ENCODE results near the gene EFCC1.
A peak's percentile ranks its signal among the peaks of the same experiment; 100 is the strongest.

EFCC1 gene

DNA sequence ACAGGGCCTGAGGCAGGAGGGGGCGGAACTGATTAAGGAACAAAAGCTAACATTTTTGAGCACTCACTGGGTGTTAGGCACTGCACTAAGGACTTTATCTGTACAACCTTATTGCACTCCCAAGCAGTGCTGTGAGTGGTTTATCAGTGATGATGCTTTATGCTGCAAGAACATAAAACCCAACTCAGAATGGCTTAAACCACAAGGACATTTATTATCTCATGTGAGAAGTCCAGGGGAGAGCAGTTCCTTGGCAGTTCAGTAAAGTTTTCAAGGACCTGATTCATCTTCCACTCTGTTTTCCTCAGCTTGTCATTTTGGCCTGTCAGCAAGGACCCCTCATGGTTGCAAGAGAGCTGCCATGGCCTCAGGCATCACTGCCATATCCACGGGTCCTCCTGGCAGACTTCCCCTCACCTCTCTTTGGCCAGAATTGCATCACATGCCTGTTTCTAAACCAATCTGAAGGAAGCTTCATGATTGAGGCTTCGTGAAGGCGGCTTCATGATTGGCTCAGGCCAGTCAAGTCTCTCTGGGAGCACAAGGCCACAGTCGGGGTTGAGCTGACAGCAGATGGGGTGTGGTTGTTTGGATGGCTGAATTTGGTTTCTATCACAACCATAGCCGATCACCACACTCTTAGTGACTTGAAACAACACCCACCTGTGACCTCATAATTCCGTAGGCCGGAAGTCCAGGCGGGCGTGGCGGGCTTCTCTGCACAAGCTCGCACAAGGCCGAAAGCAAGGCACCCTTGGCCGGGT lies 15.8 kb downstream of the EFCC1 start:
- DNase-seq, result no peak

DNA sequence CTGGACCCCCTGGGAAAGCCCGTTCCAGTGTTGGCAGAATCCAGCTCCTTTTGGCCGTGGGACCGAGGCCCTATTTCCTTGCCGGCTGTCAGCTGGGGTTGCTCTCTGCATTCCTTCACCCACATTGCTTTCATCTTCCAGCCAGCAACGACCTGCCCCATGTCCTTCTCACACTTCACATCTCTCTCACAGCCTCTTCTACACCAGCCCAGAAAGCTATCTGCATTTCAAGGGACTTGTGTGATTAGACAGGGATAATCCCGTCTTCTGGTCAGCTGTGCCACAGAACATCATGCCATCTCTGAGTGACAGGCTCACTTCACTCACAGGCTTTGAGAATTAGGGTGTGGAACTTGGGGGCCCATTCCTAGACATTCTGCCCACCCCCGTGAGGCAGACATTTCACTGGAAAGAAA lies 16.4 kb downstream of the EFCC1 start:
- DNase-seq, result no peak

DNA sequence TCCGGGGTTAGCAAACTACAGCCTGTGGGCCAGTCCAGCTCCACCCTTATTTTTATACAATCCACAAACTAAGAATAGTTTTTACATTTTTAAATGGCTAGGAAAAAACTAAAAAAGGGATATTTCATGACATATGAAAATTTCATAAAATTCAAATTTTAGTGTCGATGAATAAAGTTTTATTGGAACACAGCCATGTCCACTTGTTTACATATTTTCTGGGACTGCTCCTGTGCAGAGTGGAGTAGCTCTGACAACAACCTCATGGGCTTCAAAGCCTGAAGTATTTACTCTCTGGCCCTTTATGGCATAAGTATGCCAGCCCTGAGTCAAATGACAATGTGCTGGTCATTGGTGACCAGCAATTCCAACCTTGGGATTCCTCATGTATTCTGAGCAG lies 17.2 kb downstream of the EFCC1 start:
- no peak for DNase-seq

DNA sequence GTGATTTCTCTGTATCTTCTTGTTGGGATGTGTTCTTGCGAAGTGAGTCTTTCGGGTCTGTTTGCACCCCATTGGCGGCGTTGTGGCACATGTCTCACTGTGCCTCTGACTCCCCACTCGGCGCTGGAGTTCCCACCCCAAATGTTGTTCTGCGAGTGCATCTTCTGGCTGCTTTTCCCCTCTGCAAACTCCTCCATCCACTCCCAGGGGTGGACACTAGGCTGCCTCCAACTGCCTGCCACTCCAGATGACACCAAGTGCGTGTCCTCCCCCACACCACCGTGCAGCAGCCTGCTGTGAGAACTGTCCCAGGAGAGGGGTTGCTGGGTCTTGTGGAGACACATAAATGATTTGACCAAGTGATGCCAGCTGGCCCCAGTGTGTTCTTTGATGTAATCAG lies 17.6 kb downstream of the EFCC1 start:
- no peak for DNase-seq

DNA sequence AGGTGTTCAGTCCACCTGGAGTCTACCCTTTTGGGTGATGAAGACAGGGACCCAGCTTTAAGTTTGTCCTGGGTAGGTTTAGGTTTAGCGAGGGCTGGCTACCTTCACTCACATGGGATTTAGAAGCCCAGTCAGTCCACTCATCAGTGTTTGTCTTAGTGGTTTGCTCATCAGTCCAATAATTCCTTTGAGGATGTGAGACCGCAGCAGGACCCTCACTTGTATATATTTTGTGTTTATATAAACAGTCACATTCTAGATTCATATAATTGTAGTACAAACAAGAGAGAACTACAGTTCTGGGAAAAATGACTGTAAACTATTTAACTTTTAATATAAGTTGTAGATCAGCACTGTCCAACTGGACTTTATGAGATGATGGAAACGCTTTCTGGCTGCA lies 18.2 kb downstream of the EFCC1 start:
- no peak for DNase-seq

DNA sequence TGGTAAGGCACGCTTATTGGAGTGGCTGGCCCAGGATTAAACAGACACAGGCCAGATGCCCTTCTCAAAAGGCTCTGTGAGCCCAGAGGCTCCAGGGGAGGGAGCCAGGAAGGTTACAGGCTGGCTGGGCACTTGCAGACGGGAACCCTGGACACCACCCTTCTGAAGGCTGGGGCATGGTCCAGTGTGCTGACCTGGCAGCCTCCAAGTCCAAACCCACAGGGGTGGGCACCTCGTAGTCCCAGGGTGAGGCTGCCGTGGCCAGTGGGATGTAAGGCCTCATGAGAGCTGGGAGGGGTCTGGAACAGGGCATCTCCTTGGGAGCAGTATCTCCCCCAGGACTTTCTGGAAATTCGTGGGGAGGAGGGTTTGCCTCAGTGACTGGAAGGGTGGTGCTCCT lies 19.6 kb downstream of the EFCC1 start:
- no peak for DNase-seq

DNA sequence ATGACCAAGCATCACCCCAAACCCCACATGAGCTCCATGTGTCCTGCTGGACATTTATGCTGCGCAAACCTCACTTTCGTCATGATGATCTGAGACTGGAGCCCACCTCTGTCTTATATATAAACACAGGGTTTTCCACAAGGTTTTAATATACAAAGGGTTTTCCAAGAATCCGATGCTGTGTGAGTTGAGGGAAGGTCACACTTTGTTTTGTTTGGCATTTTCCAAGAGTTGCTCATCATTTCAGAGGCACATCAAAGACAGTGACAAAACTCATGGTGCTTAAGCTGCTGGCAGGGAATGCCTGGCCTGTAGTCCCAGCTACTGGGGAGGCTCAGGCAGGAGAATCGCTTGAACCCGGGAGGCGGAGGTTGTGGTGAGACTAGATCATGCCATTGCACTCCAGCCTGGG lies 20.0 kb downstream of the EFCC1 start:
- DNase-seq, result peak; percentile 26

DNA sequence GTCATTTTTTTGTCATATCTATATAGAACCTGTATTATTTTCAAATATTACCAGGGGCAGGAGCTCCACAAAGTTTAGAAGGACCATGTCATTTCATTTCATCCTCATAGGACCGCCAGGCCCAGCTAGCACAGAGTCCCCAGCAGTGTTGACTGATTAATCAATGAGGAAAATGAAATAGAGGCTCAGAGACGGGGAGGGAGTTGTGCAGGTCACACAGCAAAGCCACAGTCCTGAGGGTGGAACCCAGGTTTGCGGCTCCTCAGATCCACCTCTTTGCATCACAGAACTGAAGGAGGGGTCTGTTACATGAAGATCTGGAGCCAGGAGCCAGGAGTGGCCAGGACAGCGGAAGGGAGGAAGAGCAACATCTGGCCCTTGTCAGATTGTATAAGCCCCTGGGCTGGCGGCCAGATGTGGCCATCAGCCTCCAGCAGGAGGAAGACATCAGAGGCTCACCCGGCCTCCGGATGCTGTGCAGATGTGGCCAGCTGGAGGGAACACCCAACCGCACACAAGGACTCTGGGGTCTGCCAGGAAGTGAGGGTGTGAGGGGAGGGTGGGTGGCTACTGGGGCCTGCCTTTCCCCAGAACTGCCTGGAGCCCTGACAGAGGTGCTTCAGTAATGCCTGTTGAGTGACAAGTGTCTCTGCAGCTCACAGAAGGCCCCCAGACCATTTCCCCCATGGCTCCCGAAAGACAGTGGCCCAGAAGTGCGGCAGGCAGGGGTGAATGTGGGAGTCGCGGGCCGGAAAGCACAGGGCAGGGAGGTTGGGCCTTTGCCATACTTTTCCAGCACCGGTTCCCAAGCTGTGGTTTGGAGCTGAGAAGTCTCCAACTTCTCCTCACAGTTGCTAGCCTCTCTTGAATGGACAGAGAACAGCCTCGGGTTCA lies 21.3 kb downstream of the EFCC1 start:
- DNase-seq, result no peak

DNA sequence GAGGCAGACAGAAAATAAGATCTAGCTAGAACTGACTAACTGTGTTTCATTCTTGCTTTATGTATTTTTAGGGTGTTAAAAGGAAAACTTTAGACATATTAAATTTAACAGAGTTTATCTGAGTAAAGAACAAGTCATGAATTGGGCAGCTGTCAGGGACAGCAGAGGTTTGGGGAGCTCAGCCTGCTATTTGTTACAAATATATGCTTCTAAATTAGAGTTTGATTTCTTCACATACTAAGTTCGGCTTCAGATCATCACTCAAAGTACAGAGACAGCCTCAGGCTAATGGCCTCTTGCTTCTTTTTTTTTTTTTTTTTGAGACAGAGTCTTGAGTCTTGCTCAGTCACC lies 21.9 kb downstream of the EFCC1 start:
- no peak for DNase-seq

DNA sequence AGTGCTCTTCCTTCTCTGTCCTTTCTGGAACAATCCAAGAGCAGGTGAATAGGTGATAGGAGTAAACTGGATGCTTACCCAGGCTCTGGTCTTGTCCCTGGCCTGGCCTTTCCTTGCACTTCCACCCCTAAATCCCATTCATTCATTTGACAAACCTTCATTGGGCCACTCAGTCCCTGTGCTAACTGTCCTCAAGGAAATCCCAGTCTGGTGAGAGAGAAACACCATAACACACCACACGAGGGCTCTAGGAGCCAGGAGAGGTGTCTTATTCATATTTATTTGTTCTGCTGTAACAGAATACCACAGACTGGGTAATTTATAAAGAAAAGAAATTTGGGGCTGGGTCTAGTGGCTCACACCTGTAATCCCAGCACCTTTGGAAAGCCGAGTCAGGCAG lies 22.8 kb downstream of the EFCC1 start:
- DNase-seq, result no peak

DNA sequence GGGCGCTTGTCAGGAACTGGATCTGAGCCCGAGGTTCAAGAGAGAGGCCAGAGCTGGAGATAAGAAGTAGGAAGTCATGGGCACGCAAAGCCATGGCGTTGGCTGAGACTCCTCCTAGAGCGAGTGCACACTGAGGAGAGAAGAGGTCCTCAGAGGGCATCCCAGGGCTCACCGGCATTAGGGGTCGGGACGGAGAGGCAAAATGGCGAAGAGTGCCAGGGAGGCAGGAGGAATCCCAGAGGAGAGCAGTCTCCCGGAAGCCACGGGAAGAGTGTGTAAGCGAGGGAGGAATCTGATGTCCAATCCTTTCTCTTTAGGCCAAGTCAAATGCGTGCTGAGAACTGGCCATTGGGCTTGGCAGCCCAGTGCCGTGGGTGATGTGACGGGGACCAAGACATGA lies 24.0 kb downstream of the EFCC1 start:
- no peak for DNase-seq

DNA sequence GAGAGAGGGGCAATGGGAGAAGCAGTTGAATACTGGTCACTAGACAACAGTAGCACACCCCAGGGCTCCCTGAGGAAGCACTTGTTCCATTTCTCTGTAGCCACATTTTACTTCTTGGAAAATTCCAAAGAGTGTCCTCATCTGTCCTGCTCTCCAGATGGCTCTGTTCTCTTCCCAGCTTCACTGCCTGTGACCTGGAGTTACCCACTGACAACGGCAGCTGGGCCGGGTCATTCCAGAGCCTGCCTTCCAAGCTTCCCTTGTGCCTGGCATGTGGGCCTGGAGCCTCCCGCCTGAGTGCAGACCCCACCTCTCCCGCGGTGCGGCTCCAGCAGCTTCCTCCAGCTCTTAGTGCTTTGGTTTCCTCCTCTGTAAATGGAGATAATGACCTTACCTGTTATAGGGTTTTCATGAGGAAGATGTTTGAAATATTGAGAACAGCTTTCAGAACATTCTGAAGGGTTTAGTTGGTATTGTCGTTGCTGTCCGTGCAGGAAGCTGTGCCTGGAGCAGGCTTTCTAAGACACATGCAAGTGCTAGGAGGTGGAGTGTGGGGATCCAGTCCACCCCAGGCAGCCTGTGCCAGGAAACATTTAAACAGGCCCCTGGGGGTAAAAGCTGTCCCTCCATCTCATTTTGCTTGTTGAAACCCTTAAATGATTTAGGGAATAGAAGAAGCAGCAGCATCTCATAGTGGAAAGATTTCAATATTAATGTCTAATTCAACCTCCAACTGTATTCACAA lies 24.8 kb downstream of the EFCC1 start:
- DNase-seq, result no peak

DNA sequence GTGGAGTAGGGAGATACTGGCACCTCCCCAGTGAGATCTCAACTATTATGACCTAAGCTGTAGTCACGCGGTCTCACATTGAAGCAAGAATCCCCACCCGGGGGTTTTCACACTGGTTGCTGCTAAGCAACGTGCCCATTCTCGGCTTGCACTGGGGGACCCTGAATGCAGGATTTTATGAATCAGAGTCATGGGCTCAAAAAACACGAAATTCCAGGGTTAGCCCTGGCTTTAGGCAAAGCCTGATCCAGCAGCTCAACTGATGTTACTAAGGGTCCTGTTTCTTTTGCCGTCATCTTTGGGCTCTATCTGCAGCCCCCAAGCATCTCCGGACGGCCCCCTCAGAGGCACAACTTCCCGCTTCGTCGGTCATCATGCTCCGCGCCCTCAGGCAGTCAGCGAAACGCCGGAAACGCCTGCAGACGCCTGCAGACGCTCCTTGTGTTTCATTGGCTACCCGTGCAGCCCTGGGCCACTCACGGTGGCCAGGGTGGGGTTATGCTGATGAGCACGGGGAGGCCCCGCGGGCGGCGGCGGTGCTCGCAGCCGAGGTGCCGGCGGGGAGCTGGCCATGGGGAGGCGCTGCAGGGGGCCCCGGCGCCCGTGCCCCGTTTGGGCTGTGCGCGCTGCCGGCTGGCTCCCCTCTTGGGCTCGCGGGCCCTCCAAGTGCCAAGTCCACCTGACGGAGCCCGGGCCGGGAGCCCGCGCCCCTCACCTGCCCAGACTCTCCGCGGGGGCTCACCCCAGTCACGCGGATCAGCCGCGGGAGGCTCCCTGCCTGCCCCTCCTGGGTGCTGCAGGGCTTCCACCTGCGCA lies 25.8 kb downstream of the EFCC1 start:
- DNase-seq, result peak; percentile 80

DNA sequence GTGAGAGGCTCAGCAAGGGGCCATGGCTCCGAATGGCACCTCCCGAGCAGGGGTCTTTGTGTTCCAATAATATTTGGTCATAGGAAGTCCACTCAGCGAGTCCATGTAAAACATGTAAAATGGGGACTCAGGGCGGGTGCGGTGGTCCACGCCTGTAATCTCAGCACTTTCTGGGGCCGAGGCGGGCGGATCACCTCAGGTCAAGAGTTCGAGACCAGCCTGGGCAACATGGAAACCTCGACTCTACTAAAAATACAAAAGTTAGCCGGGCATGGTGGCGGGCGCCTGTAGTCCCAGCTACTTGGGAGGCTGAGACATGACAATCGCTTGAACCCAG lies 26.4 kb downstream of the EFCC1 start:
- DNase-seq, result no peak

DNA sequence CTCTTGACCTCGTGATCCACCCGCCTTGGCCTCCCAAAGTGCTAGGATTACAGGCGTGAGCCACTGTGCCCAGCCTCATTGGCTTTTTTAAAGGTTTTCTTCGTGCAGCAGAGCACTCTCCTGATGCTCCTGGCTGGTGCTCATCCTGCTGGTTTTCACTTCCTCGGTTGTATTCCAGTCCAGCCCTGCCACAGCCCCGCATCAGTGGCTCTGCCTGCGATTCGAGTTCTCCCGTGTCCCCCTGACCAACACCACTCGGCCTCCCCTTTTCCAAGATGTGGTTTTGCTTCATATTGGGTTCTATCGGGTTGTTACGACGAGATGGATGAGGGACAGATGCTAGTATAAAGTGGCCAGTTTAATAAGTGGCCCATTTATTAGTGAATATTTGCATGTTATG lies 27.8 kb downstream of the EFCC1 start:
- DNase-seq, result no peak

DNA sequence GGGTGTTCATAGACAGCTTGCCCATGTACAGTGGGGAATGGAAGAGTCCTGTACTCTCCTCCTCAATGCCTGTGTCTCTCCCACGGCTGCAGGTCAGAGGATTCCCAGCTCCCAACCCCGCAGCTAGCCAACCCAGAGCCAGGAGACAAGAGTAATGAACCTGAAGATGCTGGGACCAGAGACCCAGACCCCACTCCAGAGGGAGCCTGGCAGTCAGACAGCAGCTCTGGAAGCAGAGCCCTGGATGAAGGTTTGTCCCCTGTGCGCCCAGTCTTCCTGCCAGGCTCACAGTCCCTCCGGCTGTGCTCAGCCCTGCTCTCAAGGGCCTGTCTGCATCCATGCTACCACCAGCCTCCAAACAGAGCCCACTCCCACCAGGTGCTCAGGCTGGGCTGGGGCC lies 29.5 kb downstream of the EFCC1 start:
- no peak for DNase-seq

DNA sequence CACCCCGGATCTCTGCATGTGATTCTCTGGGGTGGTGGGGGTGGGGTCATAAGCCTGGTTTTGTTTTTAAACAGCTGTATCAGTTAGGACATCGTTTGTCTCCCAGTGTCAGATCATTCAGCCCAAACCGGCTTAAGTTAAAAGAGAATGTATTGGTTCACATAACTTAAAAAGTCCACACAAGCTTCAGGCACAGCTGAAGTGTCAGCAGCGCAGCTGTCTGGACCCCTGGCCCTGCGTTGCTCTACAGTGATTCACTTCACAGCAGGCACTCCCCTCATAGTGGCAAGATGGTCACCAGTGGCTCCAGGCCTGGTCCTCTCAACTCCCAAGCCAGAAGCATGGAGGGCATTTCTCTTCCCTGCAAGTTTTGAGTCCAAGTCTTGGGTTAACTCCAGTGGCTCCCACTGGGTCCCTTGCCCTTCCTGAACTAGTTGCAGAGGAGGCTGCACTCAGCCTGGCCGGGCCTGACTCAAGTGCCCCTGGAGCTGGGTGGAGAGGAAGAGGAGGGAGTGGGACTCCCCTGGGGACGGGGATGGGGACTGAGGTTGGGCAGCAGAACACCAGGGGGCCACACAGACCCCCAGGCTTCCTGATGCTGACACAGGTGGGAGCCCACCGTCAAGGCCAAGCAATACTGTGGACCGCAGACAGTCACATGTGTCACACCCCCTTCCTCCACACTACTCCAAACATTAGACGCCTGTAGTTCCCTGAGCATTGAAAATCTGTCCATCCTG lies 30.5 kb downstream of the EFCC1 start:
- DNase-seq, result no peak

DNA sequence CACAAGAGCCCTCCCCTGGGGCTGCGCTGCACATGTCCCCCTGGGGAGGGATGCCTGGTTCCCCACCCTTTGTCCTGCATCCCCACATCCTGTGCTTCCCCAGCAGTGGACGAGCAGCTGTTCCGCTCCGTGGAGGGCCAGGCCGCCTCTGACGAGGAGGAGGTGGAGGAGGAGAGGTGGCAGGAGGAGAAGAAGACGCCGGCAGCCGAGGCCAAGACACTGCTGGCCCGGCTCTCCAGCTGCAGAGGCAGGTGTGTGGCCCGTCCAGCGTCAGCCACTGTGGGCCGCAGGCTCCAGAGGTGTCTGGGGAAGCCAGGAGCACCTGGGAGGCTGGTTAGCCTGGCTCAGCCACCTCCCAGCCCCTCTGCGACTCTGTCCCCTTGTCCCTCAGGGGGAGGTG lies 31.6 kb downstream of the EFCC1 start:
- no peak for DNase-seq

DNA sequence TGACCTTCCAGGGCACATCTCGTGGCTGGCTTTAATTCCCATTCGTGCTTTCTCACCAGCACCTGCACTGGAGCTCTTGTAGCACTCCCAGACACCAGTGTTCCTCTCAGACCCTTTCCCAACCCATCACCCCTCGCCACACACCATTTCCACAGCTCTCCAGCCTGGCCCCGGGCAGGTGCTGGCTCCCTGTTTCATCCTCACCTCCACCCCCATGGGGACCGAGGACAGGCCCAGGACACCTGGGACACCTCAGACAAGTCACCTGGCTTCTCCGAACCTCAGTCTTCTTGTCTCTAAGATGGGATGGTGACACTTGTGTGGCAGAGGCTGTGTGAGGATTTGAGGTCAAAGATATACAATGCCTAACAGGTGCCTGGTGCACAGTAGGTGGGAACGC lies 32.0 kb downstream of the EFCC1 start:
- DNase-seq, result no peak

DNA sequence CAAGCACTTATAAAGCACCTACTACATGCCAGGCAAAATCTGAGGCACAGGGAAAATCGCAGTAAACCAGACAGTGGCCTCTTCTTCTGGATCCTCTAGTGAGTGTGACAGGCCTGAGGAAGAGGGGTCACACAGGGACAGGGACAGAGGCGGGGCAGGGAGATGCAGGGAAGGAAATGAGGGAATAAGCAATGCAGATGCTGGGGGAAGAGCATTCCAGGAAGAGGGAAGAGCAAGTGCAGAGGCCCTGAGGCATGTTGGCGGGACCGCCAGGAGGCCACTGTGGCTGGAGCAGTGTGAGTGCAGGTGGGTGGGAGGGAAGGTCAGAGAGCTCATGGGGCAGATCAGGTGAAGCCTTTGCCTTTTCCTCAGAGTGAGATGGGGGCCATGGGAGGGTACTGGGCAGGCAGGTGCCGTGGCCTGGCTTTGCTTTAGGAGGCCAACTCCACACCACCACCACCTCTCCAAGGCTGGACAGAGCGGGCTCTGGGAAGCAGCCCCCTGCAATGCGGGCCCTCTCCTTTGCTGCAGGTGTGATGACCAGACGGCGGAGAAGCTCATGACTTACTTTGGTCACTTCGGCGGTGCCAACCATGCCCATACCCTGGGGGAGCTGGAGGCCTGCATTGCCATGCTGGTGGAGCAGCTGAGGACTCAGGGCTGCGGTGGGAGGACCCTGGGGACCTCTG lies 32.7 kb downstream of the EFCC1 start:
- DNase-seq, result no peak

DNA sequence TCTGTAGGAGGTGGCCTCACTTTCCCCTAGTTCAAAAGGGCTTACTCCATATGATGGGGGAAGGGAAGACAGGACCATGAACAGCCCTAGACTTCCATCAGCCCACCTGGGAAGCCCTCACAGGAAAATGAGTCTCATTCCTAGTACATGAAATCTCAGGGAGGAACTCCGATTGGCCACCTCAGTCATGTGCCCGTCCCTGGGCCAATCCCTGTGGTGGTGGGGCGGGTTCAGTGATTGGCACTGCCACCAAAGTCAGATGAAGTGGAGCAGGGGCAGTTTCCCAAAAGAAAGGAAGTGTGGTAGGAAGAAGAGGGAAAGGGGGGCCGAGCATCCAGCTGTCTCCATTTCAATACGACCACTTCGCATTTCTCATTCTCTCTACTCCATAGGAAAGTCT lies 33.5 kb downstream of the EFCC1 start:
- DNase-seq, result no peak

All from fibroblast of skin of right biceps (primary cell).